ENCODE data around the gene SORL1.

DNA sequence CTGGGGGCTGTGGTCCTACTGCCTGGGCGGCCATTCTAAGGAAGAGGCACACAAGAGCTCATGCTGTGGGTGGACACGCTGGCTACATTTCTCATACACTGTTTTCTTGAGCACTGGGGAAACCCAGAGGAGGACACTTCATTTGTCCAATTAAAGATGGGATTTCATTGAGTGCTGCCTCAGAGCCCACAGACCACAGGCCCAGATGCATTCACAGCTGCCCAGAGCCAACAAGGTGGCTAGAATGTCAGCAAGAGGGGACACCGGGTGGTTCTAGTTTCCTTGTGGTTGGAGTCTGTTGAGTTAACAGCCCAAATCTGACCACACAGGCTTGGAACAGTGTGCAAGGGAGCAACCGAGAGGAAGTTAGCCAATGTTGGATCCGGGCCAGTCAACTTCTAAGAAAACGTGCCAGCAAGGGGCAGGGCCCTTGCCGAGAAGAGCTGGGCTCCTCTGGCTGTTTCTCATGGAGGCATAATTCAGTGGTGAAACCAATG lies 35.0 kb upstream of the SORL1 start:
- TF ChIP-seq EP300 (IDR thresholded peaks at IDR 0.05) = no peak
- TF ChIP-seq, protein P1, sequence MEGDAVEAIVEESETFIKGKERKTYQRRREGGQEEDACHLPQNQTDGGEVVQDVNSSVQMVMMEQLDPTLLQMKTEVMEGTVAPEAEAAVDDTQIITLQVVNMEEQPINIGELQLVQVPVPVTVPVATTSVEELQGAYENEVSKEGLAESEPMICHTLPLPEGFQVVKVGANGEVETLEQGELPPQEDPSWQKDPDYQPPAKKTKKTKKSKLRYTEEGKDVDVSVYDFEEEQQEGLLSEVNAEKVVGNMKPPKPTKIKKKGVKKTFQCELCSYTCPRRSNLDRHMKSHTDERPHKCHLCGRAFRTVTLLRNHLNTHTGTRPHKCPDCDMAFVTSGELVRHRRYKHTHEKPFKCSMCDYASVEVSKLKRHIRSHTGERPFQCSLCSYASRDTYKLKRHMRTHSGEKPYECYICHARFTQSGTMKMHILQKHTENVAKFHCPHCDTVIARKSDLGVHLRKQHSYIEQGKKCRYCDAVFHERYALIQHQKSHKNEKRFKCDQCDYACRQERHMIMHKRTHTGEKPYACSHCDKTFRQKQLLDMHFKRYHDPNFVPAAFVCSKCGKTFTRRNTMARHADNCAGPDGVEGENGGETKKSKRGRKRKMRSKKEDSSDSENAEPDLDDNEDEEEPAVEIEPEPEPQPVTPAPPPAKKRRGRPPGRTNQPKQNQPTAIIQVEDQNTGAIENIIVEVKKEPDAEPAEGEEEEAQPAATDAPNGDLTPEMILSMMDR (IDR thresholded peaks at IDR 0.05) = no peak
